Heart left ventricle (tissue), 16 donors: Measurements from ENCODE around the gene ATMIN. TPM values are rescaled to one million over a fixed set of nuclear protein-coding genes. Genes with fewer than 3 reads are reported as not detected.

Experiments
- ATAC-seq, 4 donors: fragments of 200-7000 bp; cut with Tn5 transposase; one replicate each; pipeline ENCODE4 v1.9.1; 2020 to 2022; ENCODE audit warnings: moderate library complexity in 4 of 4, mild to moderate bottlenecking in 3 of 4, moderate number of reproducible peaks in 1 of 4
- DNase-seq, 5 donors: peaks; one replicate each; pipeline ENCODE4 v3.0.0-alpha.2; 2020
- H3K27ac ChIP-seq, 12 donors: fragments of 200-600 bp; sonication (generic) in 4 of 12; one replicate each; pipeline versions ENCODE4 v1.5.0 to v1.8.0; 2016 to 2022; ENCODE audit warnings: mild to moderate bottlenecking in 2 of 12
- H3K27me3 ChIP-seq, 9 donors: fragments of 200-600 bp; sonication (generic) in 2 of 9; one replicate each; pipeline versions ENCODE4 v1.5.1 to v1.8.0; 2016 to 2022; ENCODE audit warnings: mild to moderate bottlenecking in 3 of 9
- H3K36me3 ChIP-seq, 9 donors: fragments of 200-600 bp; sonication (generic) in 2 of 9; one replicate each; pipeline versions ENCODE4 v1.5.0 to v1.8.0; 2018 to 2022; ENCODE audit warnings: mild to moderate bottlenecking in 2 of 9
- H3K4me1 ChIP-seq, 12 donors: fragments of 200-600 bp; sonication (generic) in 4 of 12; one replicate each; pipeline versions ENCODE4 v1.5.0 to v1.8.0; 2016 to 2022; ENCODE audit warnings: mild to moderate bottlenecking in 3 of 12
- H3K4me3 ChIP-seq, 12 donors: fragments of 200-600 bp; sonication (generic) in 4 of 12; one replicate each; pipeline versions ENCODE4 v1.5.0 to v1.8.0; 2017 to 2022; ENCODE audit warnings: mild to moderate bottlenecking in 9 of 12, moderate library complexity in 4 of 12
- H3K9me3 ChIP-seq, 12 donors: fragments of 200-600 bp; sonication (generic) in 4 of 12; one replicate each; pipeline versions ENCODE4 v1.5.0 to v1.8.0; 2016 to 2022; ENCODE audit warnings: mild to moderate bottlenecking in 1 of 12
- POLR2A ChIP-seq, 2 donors: fragments of 450-650 bp; IDR thresholded peaks; one replicate each; pipeline ENCODE4 v1.6.1; 2017; ENCODE audit warnings: antibody characterized with exemption in 2 of 2, mild to moderate bottlenecking in 2 of 2, moderate library complexity in 2 of 2
- WGBS, 4 donors: extraction: QIAGEN DNeasy Blood & Tissue Kit in 2 of 4; methylation state at CpG; one replicate each; pipeline versions ENCODE4 v1.1.5 to v1.1.7; 2013 to 2018; 5-methylcytosine and 5-hydroxymethylcytosine counted together
- intact Hi-C, 10 donors: fragments of 100-400 bp; cut with DNase I; formaldehyde crosslinking; loops; one replicate each; pipeline versions ENCODE4 v1.11.1 to v1.14.2; 2022
- polyA plus RNA-seq, 2 donors: library from polyadenylated mRNA; stranded (reverse); fragments of 200-250 nt; gene quantifications; one replicate each; pipeline ENCODE4 v1.2.3, GENCODE V29; 2013
- total RNA-seq, 9 donors: library from RNA; depleted of rRNA in 2 of 9; stranded (reverse); fragments of >200 nt in 2 of 9; fragmentation: NEBNext Ultra II Directional in 3 of 9; extraction: Animal tissue kit (Norgen Biotek cat#: 25700) in 3 of 9; gene quantifications; one replicate each; pipeline versions ENCODE4 v1.1.0 to v1.2.4, GENCODE V29; 2016 to 2023
- TF ChIP-seq, protein P1 (sequence below), 12 donors: fragments of 200-600 bp; sonication (generic) in 4 of 12; IDR thresholded peaks; one replicate each; pipeline versions ENCODE4 v1.5.0 to v1.8.0; 2018 to 2022; ENCODE audit warnings: antibody characterized with exemption in 12 of 12, mild to moderate bottlenecking in 5 of 12
- donor health status: ischemic (EF 13 %, LVEDD 7.1; RV severe dilation, severe dysfunction).
- donor health status: healthy with polysubstance abuse.
- donor health status: DM: no; HTN: yes; CAD: no.
- donor health status: DM: no; HTN: no; CAD: no.
- donor health status: ischemic (EF 25% LVEDD 6.9; RV normal size, moderate dysfunction).
- donor health status: ischemic (EF 25% LVEDD 5.7; RV mildly dilated, moderate dysfunction).
- donor health status: healthy.
- donor health status: DM: yes; HTN: yes; CAD: no.
- donor health status: ischemic (EF 35%, LVEDD 5.7; RV mildly dilated, moderate dysfunction).
- donor health status: nonischemic (EF 11% LVEDD 7.7; RV severe dilation, severe dysfunction).
- donor health status: DM: yes; HTN: yes; CAD: no.
- donor health status: PGD.
- donor health status: ischemic (EF 29% LVEDD 5.4; RV normal size, mild dysfunction).
- donor health status: nonischemic (EF 23%, LVEDD 6.1; RV moderate dilation, normal function).

Gene ATMIN
- total and polyA plus RNA-seq, 11 donors, result 6.4 to 36.0 (median 27.4) TPM

DNA sequence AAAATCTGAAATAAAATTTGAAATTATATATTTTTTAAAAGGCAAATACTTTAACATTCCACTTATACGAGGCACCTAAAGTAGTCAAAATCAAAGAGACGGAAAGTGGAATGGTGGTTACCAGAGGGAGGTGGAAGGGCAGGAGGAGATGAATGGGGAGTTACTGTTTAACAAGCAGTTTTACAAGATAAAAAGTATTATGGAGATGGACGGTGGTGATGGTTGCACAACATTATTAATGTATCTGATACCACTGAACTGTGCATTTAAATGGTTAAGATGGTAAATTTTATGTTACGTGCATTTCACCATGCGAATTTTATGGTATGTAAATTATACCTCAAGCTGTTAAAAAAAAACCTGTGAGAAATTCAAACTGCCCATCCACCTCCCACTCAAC is 34.3 kb upstream of the ATMIN start:
- TF ChIP-seq, protein P1, sequence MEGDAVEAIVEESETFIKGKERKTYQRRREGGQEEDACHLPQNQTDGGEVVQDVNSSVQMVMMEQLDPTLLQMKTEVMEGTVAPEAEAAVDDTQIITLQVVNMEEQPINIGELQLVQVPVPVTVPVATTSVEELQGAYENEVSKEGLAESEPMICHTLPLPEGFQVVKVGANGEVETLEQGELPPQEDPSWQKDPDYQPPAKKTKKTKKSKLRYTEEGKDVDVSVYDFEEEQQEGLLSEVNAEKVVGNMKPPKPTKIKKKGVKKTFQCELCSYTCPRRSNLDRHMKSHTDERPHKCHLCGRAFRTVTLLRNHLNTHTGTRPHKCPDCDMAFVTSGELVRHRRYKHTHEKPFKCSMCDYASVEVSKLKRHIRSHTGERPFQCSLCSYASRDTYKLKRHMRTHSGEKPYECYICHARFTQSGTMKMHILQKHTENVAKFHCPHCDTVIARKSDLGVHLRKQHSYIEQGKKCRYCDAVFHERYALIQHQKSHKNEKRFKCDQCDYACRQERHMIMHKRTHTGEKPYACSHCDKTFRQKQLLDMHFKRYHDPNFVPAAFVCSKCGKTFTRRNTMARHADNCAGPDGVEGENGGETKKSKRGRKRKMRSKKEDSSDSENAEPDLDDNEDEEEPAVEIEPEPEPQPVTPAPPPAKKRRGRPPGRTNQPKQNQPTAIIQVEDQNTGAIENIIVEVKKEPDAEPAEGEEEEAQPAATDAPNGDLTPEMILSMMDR (IDR thresholded peaks at IDR 0.05), result no peak
- TF ChIP-seq POLR2A (IDR thresholded peaks at IDR 0.05), result no peak
- Histone ChIP-seq H3K36me3 (no peaks in the 10 kb centered on the region), H3K9me3 (peaks cover 0 to 2% (median 0%) of the 10 kb centered on the region in 12 donors), H3K4me1 (peaks cover 0 to 60% (median 32%) of the 10 kb centered on the region in 12 donors), H3K27ac (no peak overlapping the region), H3K4me3 (no peak overlapping the region), H3K27me3 (no peaks in the 10 kb centered on the region)
- WGBS, 4 donors, result 86 to 91% (median 88%) methylated on average over 5 of the region's 5 CpGs
- no peak for DNase-seq
- intact Hi-C loops, result loop anchor here in 3 of 10 donors (10.0 kb wide), 1 partner anchor 733 kb away; no protein-coding TSS in a partner anchor
- no peak for ATAC-seq

DNA sequence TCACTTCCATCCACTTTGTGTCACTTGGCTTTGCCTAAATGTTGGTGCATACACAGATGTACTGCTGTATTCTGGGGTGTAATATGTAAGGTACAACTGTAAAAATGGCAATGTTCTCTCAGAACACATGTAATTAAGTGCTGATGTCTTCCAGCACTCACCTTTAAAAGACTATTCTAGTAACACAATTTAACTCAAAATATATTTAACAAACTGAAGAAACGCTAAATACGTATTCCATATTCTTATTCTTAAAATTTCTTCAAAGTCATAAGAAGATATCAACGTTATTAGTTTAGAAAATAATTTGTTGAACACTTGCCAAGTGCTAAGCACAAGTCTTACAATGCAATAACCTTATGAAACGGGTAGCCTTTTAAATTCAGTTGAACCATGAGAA is 32.6 kb upstream of the ATMIN start:
- DNase-seq, result no peak
- H3K36me3 ChIP-seq, result no peaks in the 10 kb centered on the region
- peak overlapping the region in 7 of 12 donors; percentile 31 to 100 (median 50) for H3K27ac ChIP-seq
- WGBS, 4 donors, result 62 to 71% (median 65%) methylated on average over 4 of the region's 4 CpGs
- H3K27me3 ChIP-seq, result no peaks in the 10 kb centered on the region
- peaks cover 0 to 46% (median 21%) of the 10 kb centered on the region in 12 donors for H3K4me1 ChIP-seq
- peaks cover 0 to 2% (median 0%) of the 10 kb centered on the region in 12 donors for H3K9me3 ChIP-seq
- no peak overlapping the region for H3K4me3 ChIP-seq
- intact Hi-C loops, result loop anchor here in 3 of 10 donors (10.0 kb wide), 1 partner anchor 732 kb away; no protein-coding TSS in a partner anchor
- ATAC-seq, result no peak
- TF ChIP-seq, protein P1 (IDR thresholded peaks at IDR 0.05), result no peak
- TF ChIP-seq POLR2A (IDR thresholded peaks at IDR 0.05), result no peak

DNA sequence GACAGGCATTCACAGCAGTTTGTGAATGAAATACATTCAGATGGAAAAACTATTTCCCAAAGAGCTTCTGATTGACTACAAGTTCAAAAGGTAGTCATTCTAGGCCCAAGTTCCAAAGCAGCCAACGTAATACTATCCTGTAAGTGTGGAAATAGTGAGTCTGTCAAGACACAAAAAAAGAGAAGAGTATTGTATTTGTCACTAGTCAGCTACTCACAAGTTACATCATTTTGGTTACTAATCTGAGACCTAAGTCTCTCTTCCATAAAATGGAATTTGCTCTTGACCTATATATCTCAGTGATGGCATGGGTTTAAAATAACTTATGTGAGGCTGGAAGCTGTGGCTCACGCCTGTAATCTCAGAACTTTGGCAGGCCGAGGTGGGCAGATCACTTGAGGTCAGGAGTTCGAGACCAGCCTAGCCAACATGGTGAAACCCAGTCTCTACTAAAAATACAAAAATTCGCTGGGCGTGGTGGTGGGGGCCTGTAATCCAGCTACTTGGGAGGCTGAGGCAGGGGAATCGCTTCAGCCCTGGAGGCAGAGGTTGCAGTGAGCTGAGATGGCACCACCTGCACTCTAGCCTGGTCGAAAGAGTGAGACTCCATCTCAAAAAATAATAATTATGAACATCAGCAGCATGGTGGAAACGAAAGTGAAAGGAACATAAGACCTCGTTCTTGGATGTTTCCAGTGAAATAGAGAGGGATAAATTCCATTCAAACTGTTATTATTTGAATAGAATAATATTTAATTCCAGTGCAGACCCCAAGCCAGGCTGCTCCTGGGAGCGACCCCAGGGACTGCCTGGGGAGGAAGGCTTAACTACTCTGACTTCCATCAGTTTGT is 31.8 kb upstream of the ATMIN start:
- ATAC-seq, result no peak
- H3K27ac ChIP-seq, result peak overlapping the region in 11 of 12 donors; percentile 27 to 100 (median 57)
- no peak for DNase-seq

More for the DNA sequence above, 31.8 kb upstream of the ATMIN start:
- Histone ChIP-seq H3K4me1 (peaks cover 0 to 43% (median 21%) of the 10 kb centered on the region in 12 donors), H3K27me3 (no peaks in the 10 kb centered on the region), H3K4me3 (peak overlapping the region in 10 of 12 donors; percentile 5 to 98 (median 78)), H3K36me3 (no peaks in the 10 kb centered on the region), H3K9me3 (peaks cover 0 to 2% (median 0%) of the 10 kb centered on the region in 12 donors)
- WGBS, 4 donors, result 56 to 65% (median 59%) methylated on average over 11 of the region's 11 CpGs
- TF ChIP-seq, protein P1 (IDR thresholded peaks at IDR 0.05), result no peak
- TF ChIP-seq POLR2A (IDR thresholded peaks at IDR 0.05), result no peak
- intact Hi-C loops, result loop anchor here in 3 of 10 donors (10.0 kb wide), 1 partner anchor 731 kb away; no protein-coding TSS in a partner anchor
